K562 (cell line): ENCODE data around the gene POT1. TPM values are rescaled to one million over a fixed set of nuclear protein-coding genes. Genes with fewer than 3 reads are reported as not detected.

Experiments
- CBFA2T3 ChIP-seq: fragments of 450-650 bp; IDR thresholded peaks from 2 replicates; pipeline ENCODE4 v1.6.1; 2017
- CREM ChIP-seq: IDR thresholded peaks from 2 replicates; pipeline ENCODE4 v1.6.1; 2014; ENCODE audit warnings: antibody characterized with exemption, low read depth
- DIDO1 ChIP-seq: fragments of 450-650 bp; IDR thresholded peaks from 2 replicates; pipeline ENCODE4 v1.6.1; 2016; ENCODE audit warnings: low read depth, missing biosample characterization, missing genetic modification characterization
- EGR1 ChIP-seq: fragments of 450-650 bp; conservative IDR thresholded peaks from 2 replicates; pipeline ENCODE4 v1.6.1; 2017; ENCODE audit warnings: mild to moderate bottlenecking
- GATAD2B ChIP-seq: fragments of 450-650 bp; IDR thresholded peaks from 2 replicates; pipeline ENCODE4 v1.6.1; 2017; ENCODE audit warnings: mild to moderate bottlenecking, borderline replicate concordance
- KDM5B ChIP-seq: fragments of 200-600 bp; sonication (generic); IDR thresholded peaks from 2 replicates; pipeline ENCODE4 v1.6.1; 2012; ENCODE audit warnings: low read depth, mild to moderate bottlenecking, moderate library complexity, low read length, control low read depth, inconsistent platforms; ENCODE audit not compliant: insufficient replicate concordance
- KHSRP ChIP-seq: fragments of 450-650 bp; IDR thresholded peaks from 2 replicates; pipeline ENCODE4 v1.6.1; 2017
- LCOR ChIP-seq: sonication (generic); formaldehyde crosslinking; IDR thresholded peaks from 2 replicates; pipeline ENCODE4 v1.8.0; 2022; ENCODE audit warnings: mild to moderate bottlenecking, missing genetic modification reagents
- NFRKB ChIP-seq: fragments of 450-650 bp; IDR thresholded peaks from 2 replicates; pipeline ENCODE4 v1.6.1; 2016; ENCODE audit warnings: low read depth
- NFXL1 ChIP-seq: fragments of 450-650 bp; formaldehyde crosslinking; IDR thresholded peaks from 2 replicates; pipeline ENCODE4 v1.4.0; 2021; ENCODE audit warnings: mild to moderate bottlenecking
- NR1H2 ChIP-seq: sonication (generic); formaldehyde crosslinking; IDR thresholded peaks from 2 replicates; pipeline ENCODE4 v1.4.0; 2020; ENCODE audit warnings: mild to moderate bottlenecking, missing genetic modification reagents
- NR2C1 ChIP-seq, 2 experiments: fragments of 450-650 bp; IDR thresholded peaks; 2 replicates each; pipeline ENCODE4 v1.6.1; 2017; ENCODE audit warnings: mild to moderate bottlenecking in 2 of 2, antibody characterized with exemption in 1 of 2, inconsistent platforms in 1 of 2, missing compliant biosample characterization in 1 of 2, missing genetic modification characterization in 1 of 2
- PHB2 ChIP-seq: fragments of 450-650 bp; IDR thresholded peaks from 2 replicates; pipeline ENCODE4 v1.6.1; 2017; ENCODE audit warnings: low read depth
- PHF21A ChIP-seq: fragments of 450-650 bp; IDR thresholded peaks from 2 replicates; pipeline ENCODE4 v1.6.1; 2017; ENCODE audit warnings: low read depth, borderline replicate concordance
- POLR2AphosphoS2 ChIP-seq: IDR thresholded peaks from 2 replicates; pipeline ENCODE4 v1.6.1; 2012; ENCODE audit warnings: low read length, improper control_type of control experiment
- POLR2AphosphoS5 ChIP-seq: IDR thresholded peaks from 2 replicates; pipeline ENCODE4 v1.6.1; 2011; ENCODE audit warnings: mild to moderate bottlenecking, low read depth, low read length, moderate library complexity; ENCODE audit not compliant: control insufficient read depth, insufficient read depth
- POLR3A ChIP-seq: IDR thresholded peaks from 2 replicates; pipeline ENCODE4 v1.6.1; 2011; ENCODE audit warnings: borderline replicate concordance, mild to moderate bottlenecking, moderate library complexity; ENCODE audit not compliant: insufficient read length, insufficient read depth; ENCODE audit errors: extremely low read depth
- PREB ChIP-seq: sonication (generic); formaldehyde crosslinking; IDR thresholded peaks from 2 replicates; pipeline ENCODE4 v1.8.1; 2023; ENCODE audit warnings: mild to moderate bottlenecking, missing genetic modification reagents
- SAP30 ChIP-seq: fragments of 200-600 bp; sonication (generic); IDR thresholded peaks from 2 replicates; pipeline ENCODE4 v1.6.1; 2012; ENCODE audit warnings: borderline replicate concordance, low read depth, mild to moderate bottlenecking, moderate library complexity, low read length, control low read depth, inconsistent platforms; ENCODE audit not compliant: insufficient read depth, poor library complexity, severe bottlenecking
- TARDBP ChIP-seq: fragments of 450-650 bp; IDR thresholded peaks from 2 replicates; pipeline ENCODE4 v1.6.1; 2016
- ZBTB34 ChIP-seq: fragments of 250-450 bp; sonication (Bioruptor Pico); IDR thresholded peaks from 2 replicates; pipeline ENCODE4 v1.8.0; 2021; ENCODE audit warnings: mild to moderate bottlenecking, moderate library complexity
- ZNF121 ChIP-seq: sonication (generic); formaldehyde crosslinking; conservative IDR thresholded peaks from 2 replicates; pipeline ENCODE4 v1.8.0; 2022; ENCODE audit warnings: missing genetic modification reagents
- ZNF778 ChIP-seq: fragments of 450-650 bp; formaldehyde crosslinking; IDR thresholded peaks from 2 replicates; pipeline ENCODE4 v1.4.0; 2020; ENCODE audit warnings: mild to moderate bottlenecking, moderate library complexity
- polyA plus RNA-seq, 8 experiments: library from polyadenylated mRNA; depleted of rRNA in 4 of 8; stranded (reverse) in 5 of 8; unstranded in 3 of 8; fragments of >200 nt; fragmentation: Nextera tagmentation in 2 of 8; fragmentation: Illumina TruSeq in 1 of 8; extraction: Ambion mirVana in 2 of 8; extraction: Trizol in 1 of 8; gene quantifications; 2 replicates each; pipeline versions ENCODE4 v1.2.1 to v1.2.3, GENCODE V29; 2011 to 2014; ENCODE audit warnings: inconsistent platforms in 1 of 8, missing spikeins in 1 of 8
- total RNA-seq, 7 experiments: library from RNA; depleted of rRNA in 6 of 7; stranded (reverse); fragments of >200 nt in 6 of 7; fragmentation: Illumina TruSeq in 2 of 7; extraction: Trizol in 2 of 7; gene quantifications; 2 replicates each; pipeline versions ENCODE4 v1.2.1 to v1.2.3, GENCODE V29; 2011 to 2021; ENCODE audit warnings: low replicate concordance in 1 of 7
- TF ChIP-seq, protein P1 (sequence below): fragments of 250-450 bp; sonication (Bioruptor Pico); IDR thresholded peaks from 2 replicates; pipeline ENCODE4 v1.8.0; 2021; ENCODE audit warnings: moderate library complexity, mild to moderate bottlenecking, inconsistent platforms
- TF ChIP-seq, protein P2 (sequence below), 2 experiments: fragments of 450-650 bp; IDR thresholded peaks; 2 replicates each; pipeline ENCODE4 v1.6.1; 2018; ENCODE audit warnings: mild to moderate bottlenecking in 2 of 2, low read depth in 1 of 2; ENCODE audit not compliant: partially characterized antibody in 2 of 2

The POT1 gene
- total and polyA plus RNA-seq, 9 of the 15 experiments (the other 6 are each of a cell fraction or from before 2014, with no cell fraction given), result 37.9 to 140 (median 63.6) TPM

DNA sequence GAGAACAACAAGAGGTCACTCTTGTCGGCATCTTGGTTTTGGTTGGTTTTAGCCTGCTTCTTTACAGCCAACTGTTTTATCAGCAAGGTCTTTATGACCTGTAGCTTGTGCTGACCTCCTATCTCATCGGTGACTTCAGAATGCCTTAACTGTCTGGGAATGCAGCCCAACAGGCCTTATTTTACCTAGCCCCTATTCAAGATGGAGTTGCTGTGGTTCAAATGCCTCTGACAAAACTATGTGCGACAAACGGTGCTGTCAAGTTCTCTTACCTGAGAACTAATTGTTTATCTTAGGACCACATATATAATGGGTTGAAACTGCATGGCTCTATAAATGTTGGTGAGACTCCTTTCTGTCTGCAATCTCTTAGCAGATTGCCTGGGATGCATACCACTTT is 35.9 kb upstream of the POT1 start (continued):
- TF ChIP-seq PHF21A (no peak), LCOR (CRISPR knock-in tag) (no peak), ZNF121 (CRISPR knock-in tag) (no peak), KHSRP (no peak), KDM5B (no peak), ZBTB34 (CRISPR knock-in tag) (no peak), GATAD2B (no peak), NFXL1 (CRISPR knock-in tag) (no peak), POLR2AphosphoS2 (no peak), DIDO1 (tag) (no peak), POLR3A (no peak), NR1H2 (CRISPR knock-in tag) (no peak), CREM (no peak), PREB (CRISPR knock-in tag) (no peak), CBFA2T3 (no peak), ZNF778 (CRISPR knock-in tag) (no peak), EGR1 (no peak), POLR2AphosphoS5 (no peak), NFRKB (no peak), TARDBP (no peak), PHB2 (no peak), NR2C1 (IDR thresholded peaks at IDR 0.05) (no peak), NR2C1 (tag; IDR thresholded peaks at IDR 0.05) (peak; percentile 66), SAP30 (no peak)
- TF ChIP-seq, protein P1, sequence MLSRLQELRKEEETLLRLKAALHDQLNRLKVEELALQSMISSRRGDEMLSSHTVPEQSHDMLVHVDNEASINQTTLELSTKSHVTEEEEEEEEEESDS (CRISPR knock-in tag), result no peak
- TF ChIP-seq, protein P2, sequence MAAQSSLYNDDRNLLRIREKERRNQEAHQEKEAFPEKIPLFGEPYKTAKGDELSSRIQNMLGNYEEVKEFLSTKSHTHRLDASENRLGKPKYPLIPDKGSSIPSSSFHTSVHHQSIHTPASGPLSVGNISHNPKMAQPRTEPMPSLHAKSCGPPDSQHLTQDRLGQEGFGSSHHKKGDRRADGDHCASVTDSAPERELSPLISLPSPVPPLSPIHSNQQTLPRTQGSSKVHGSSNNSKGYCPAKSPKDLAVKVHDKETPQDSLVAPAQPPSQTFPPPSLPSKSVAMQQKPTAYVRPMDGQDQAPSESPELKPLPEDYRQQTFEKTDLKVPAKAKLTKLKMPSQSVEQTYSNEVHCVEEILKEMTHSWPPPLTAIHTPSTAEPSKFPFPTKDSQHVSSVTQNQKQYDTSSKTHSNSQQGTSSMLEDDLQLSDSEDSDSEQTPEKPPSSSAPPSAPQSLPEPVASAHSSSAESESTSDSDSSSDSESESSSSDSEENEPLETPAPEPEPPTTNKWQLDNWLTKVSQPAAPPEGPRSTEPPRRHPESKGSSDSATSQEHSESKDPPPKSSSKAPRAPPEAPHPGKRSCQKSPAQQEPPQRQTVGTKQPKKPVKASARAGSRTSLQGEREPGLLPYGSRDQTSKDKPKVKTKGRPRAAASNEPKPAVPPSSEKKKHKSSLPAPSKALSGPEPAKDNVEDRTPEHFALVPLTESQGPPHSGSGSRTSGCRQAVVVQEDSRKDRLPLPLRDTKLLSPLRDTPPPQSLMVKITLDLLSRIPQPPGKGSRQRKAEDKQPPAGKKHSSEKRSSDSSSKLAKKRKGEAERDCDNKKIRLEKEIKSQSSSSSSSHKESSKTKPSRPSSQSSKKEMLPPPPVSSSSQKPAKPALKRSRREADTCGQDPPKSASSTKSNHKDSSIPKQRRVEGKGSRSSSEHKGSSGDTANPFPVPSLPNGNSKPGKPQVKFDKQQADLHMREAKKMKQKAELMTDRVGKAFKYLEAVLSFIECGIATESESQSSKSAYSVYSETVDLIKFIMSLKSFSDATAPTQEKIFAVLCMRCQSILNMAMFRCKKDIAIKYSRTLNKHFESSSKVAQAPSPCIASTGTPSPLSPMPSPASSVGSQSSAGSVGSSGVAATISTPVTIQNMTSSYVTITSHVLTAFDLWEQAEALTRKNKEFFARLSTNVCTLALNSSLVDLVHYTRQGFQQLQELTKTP (IDR thresholded peaks at IDR 0.05; ENCODE audit: low read depth in 1 of 2, partially characterized antibody in 2 of 2), result no peak
